CD4-positive, CD25-positive, alpha-beta regulatory T cell (primary cell): Measurements from ENCODE around the gene DDX42. TPM values are rescaled to one million over a fixed set of nuclear protein-coding genes. Genes with fewer than 3 reads are reported as not detected.

Source experiments
- ATAC-seq, 2 donors: fragments of 150-1000 bp; cut with Tn5 transposase; one replicate each; pipeline ENCODE4 v1.10.0; 2021; ENCODE audit warnings: low read depth in 2 of 2, moderate number of reproducible peaks in 2 of 2, moderate library complexity in 1 of 2
- DNase-seq, 3 donors: peaks; one replicate each; pipeline versions ENCODE4 v3.0.0 to v3.0.0-alpha.2; 2012 to 2022; ENCODE audit warnings: mixed read lengths in 1 of 3
- H3K27ac ChIP-seq: one replicate; pipeline ENCODE4 v1.7.0; 2013; ENCODE audit warnings: mild to moderate bottlenecking, low read length; ENCODE audit not compliant: insufficient read depth, poor library complexity, severe bottlenecking
- H3K27me3 ChIP-seq: one replicate; pipeline ENCODE4 v1.7.0; 2013; ENCODE audit warnings: low read length; ENCODE audit not compliant: control insufficient read depth, insufficient read depth
- H3K36me3 ChIP-seq: one replicate; pipeline ENCODE4 v1.7.0; 2013; ENCODE audit warnings: mild to moderate bottlenecking, low read length, moderate library complexity; ENCODE audit not compliant: control insufficient read depth, insufficient read depth
- H3K4me1 ChIP-seq: 2 replicates; pipeline ENCODE4 v1.7.0; 2013; ENCODE audit warnings: mild to moderate bottlenecking, low read length; ENCODE audit not compliant: insufficient read depth, control insufficient read depth, poor library complexity, severe bottlenecking
- H3K4me3 ChIP-seq: one replicate; pipeline ENCODE4 v1.7.0; 2013; ENCODE audit warnings: low read depth, mild to moderate bottlenecking, low read length, moderate library complexity
- H3K9me3 ChIP-seq, 2 experiments: 1 replicate in 1 of 2; 2 replicates in 1 of 2; pipeline ENCODE4 v1.7.0; 2013; ENCODE audit warnings: low read length in 2 of 2, mild to moderate bottlenecking in 1 of 2, moderate library complexity in 1 of 2; ENCODE audit not compliant: control insufficient read depth in 2 of 2
- H3K27ac Mint-ChIP-seq, 3 donors: one replicate each; pipeline ENCODE4 v1.8.0; 2020 to 2022; ENCODE audit warnings: mild to moderate bottlenecking in 3 of 3, mixed read lengths in 3 of 3, moderate library complexity in 2 of 3
- H3K27me3 Mint-ChIP-seq: one replicate; pipeline ENCODE4 v1.8.0; 2022; ENCODE audit warnings: mild to moderate bottlenecking, mixed read lengths
- H3K36me3 Mint-ChIP-seq: one replicate; pipeline ENCODE4 v1.8.0; 2020; ENCODE audit warnings: mixed read lengths
- H3K4me1 Mint-ChIP-seq, 4 donors: one replicate each; pipeline ENCODE4 v1.8.0; 2020 to 2022; ENCODE audit warnings: mixed read lengths in 4 of 4, mild to moderate bottlenecking in 1 of 4
- H3K4me3 Mint-ChIP-seq, 4 donors: one replicate each; pipeline ENCODE4 v1.8.0; 2020 to 2022; ENCODE audit warnings: mild to moderate bottlenecking in 4 of 4, mixed read lengths in 4 of 4, moderate library complexity in 3 of 4
- H3K9me3 Mint-ChIP-seq, 7 donors: one replicate each; pipeline ENCODE4 v1.8.0; 2020 to 2022; ENCODE audit warnings: mixed read lengths in 7 of 7, mild to moderate bottlenecking in 3 of 7, moderate library complexity in 2 of 7
- polyA plus RNA-seq, 4 donors: library from polyadenylated mRNA; unstranded; fragments of 300-500 nt; fragmentation: Illumina TruSeq; gene quantifications; one replicate each; pipeline ENCODE4 v1.2.3, GENCODE V29; 2021
- total RNA-seq: library from RNA; stranded (reverse); gene quantifications from one replicate; pipeline ENCODE4 v1.2.3, GENCODE V29; 2022

DDX42 gene
- total and polyA plus RNA-seq, 5 donors from 2014 or later = 8.2 to 94.3 (median 14.6) TPM

- Histone ChIP-seq H3K4me1 (peaks cover 17% of the 10 kb centered on the region), H3K27ac (no peak overlapping the region), H3K27me3 (no peaks in the 10 kb centered on the region), H3K4me3 (no peak overlapping the region), H3K9me3 (no peaks in the 10 kb centered on the region), H3K36me3 (peaks cover 44% of the 10 kb centered on the region)
- Mint-ChIP-seq H3K9me3 (no peaks in the 10 kb centered on the region), H3K4me3 (peak overlapping the region in 2 of 4 donors; percentile 23 to 32), H3K36me3 (peaks cover 20% of the 10 kb centered on the region), H3K27me3 (no peaks in the 10 kb centered on the region), H3K4me1 (peaks cover 22 to 61% (median 35%) of the 10 kb centered on the region in 4 donors), H3K27ac (peak overlapping the region; percentile 33 to 66 (median 59))
- DNase-seq (no peak), ATAC-seq (no peak)
Observed at GRCh38 chr17:63766754-63767153, 7.2 kb upstream of the DDX42 start.

- Histone ChIP-seq H3K9me3 (no peaks in the 10 kb centered on the region), H3K36me3 (peaks cover 27% of the 10 kb centered on the region), H3K4me3 (no peak overlapping the region), H3K27ac (no peak overlapping the region), H3K27me3 (no peaks in the 10 kb centered on the region), H3K4me1 (peaks cover 29% of the 10 kb centered on the region)
- Mint-ChIP-seq H3K36me3 (peaks cover 14% of the 10 kb centered on the region), H3K27me3 (no peaks in the 10 kb centered on the region), H3K27ac (peak overlapping the region in 1 of 3 donors; percentile 62), H3K4me1 (peaks cover 28 to 72% (median 39%) of the 10 kb centered on the region in 4 donors), H3K4me3 (no peak overlapping the region), H3K9me3 (no peaks in the 10 kb centered on the region)
- DNase-seq = no peak
- ATAC-seq = no peak
Observed at GRCh38 chr17:63768433-63768832, 5.5 kb upstream of the DDX42 start.

GRCh38 chr17:63772801-63773271 lies 1.1 kb upstream of the DDX42 start:
- H3K4me1 Mint-ChIP-seq = peaks cover 25 to 77% (median 42%) of the 10 kb centered on the region in 4 donors

GRCh38 chr17:63773272-63774140 lies 464 bp upstream of the DDX42 start, which contains the start of gene CCDC47:
TSS of gene CCDC47 (minus strand) at chr17:63773597. CDS start at chr17:63766175, 7,422 bp downstream.
- Histone ChIP-seq H3K36me3 (peaks cover 11% of the 10 kb centered on the region), H3K4me3 (peak within 1 kb of the TSS; percentile 97), H3K4me1 (peaks cover 66% of the 10 kb centered on the region), H3K27me3 (no peaks in the 10 kb centered on the region), H3K27ac (peak within 1 kb of the TSS; percentile 99), H3K9me3 (no peaks in the 10 kb centered on the region)
- H3K9me3 Mint-ChIP-seq = no peaks in the 10 kb centered on the region
- H3K27me3 Mint-ChIP-seq = no peaks in the 10 kb centered on the region
- ATAC-seq (peak; percentile 89), DNase-seq (peak; percentile 98 to 99 (median 98))
- H3K27ac Mint-ChIP-seq = peak within 1 kb of the TSS; percentile 98 to 99 (median 99)
- peak within 1 kb of the TSS; percentile 96 to 97 (median 97) for H3K4me3 Mint-ChIP-seq
- peaks cover 22 to 79% (median 43%) of the 10 kb centered on the region in 4 donors for H3K4me1 Mint-ChIP-seq
- peaks cover 7% of the 10 kb centered on the region for H3K36me3 Mint-ChIP-seq

More at GRCh38 chr17:63772801-63773271, 1.1 kb upstream of the DDX42 start:
- Histone ChIP-seq H3K36me3 (peaks cover 11% of the 10 kb centered on the region), H3K27me3 (no peaks in the 10 kb centered on the region), H3K27ac (peak overlapping the region; percentile 99), H3K4me3 (peak overlapping the region; percentile 95), H3K9me3 (no peaks in the 10 kb centered on the region), H3K4me1 (peaks cover 60% of the 10 kb centered on the region)
- Mint-ChIP-seq H3K36me3 (peaks cover 4% of the 10 kb centered on the region), H3K9me3 (no peaks in the 10 kb centered on the region), H3K27me3 (no peaks in the 10 kb centered on the region), H3K4me3 (peak overlapping the region; percentile 96 to 97 (median 97)), H3K27ac (peak overlapping the region; percentile 98 to 99 (median 99))
- peak in 2 of 3 donors; percentile 6 to 18 for DNase-seq
- ATAC-seq = no peak

GRCh38 chr17:63774969-63775265 lies 947 bp downstream of the DDX42 start:
- Histone ChIP-seq H3K4me1 (peaks cover 74% of the 10 kb centered on the region), H3K9me3 (no peaks in the 10 kb centered on the region), H3K36me3 (peaks cover 15% of the 10 kb centered on the region), H3K27ac (peak overlapping the region; percentile 99), H3K4me3 (peak overlapping the region; percentile 97), H3K27me3 (no peaks in the 10 kb centered on the region)
- peaks cover 12% of the 10 kb centered on the region for H3K36me3 Mint-ChIP-seq
- H3K9me3 Mint-ChIP-seq = no peaks in the 10 kb centered on the region
- peak overlapping the region; percentile 96 to 97 (median 97) for H3K4me3 Mint-ChIP-seq
- ATAC-seq = no peak
- H3K27ac Mint-ChIP-seq = peak overlapping the region; percentile 18 to 99 (median 98)
- peak in 2 of 3 donors; percentile 9 to 48 for DNase-seq
- peaks cover 22 to 81% (median 51%) of the 10 kb centered on the region in 4 donors for H3K4me1 Mint-ChIP-seq
- no peaks in the 10 kb centered on the region for H3K27me3 Mint-ChIP-seq

- H3K9me3 Mint-ChIP-seq = no peaks in the 10 kb centered on the region
- no peak for ATAC-seq
- H3K9me3 ChIP-seq = no peaks in the 10 kb centered on the region
- H3K36me3 Mint-ChIP-seq = peaks cover 12% of the 10 kb centered on the region
- peak overlapping the region; percentile 96 to 97 (median 97) for H3K4me3 Mint-ChIP-seq
- peaks cover 70% of the 10 kb centered on the region for H3K4me1 ChIP-seq
- no peak for DNase-seq
- no peaks in the 10 kb centered on the region for H3K27me3 ChIP-seq
- H3K4me1 Mint-ChIP-seq = peaks cover 26 to 82% (median 51%) of the 10 kb centered on the region in 4 donors
- peaks cover 17% of the 10 kb centered on the region for H3K36me3 ChIP-seq
- peak overlapping the region; percentile 97 for H3K4me3 ChIP-seq
- peak overlapping the region; percentile 99 for H3K27ac ChIP-seq
- H3K27me3 Mint-ChIP-seq = no peaks in the 10 kb centered on the region
- H3K27ac Mint-ChIP-seq = peak overlapping the region; percentile 72 to 98 (median 88)
Observed at GRCh38 chr17:63775420-63775819, 1.4 kb downstream of the DDX42 start.

GRCh38 chr17:63780507-63780906 lies 6.5 kb downstream of the DDX42 start:
- Mint-ChIP-seq H3K4me3 (peak overlapping the region in 1 of 4 donors; percentile 22), H3K27ac (peak overlapping the region in 2 of 3 donors; percentile 33 to 78), H3K4me1 (peaks cover 23 to 91% (median 63%) of the 10 kb centered on the region in 4 donors), H3K36me3 (peaks cover 20% of the 10 kb centered on the region), H3K9me3 (no peaks in the 10 kb centered on the region), H3K27me3 (no peaks in the 10 kb centered on the region)
- H3K36me3 ChIP-seq = peaks cover 32% of the 10 kb centered on the region
- no peak for DNase-seq
- no peak overlapping the region for H3K4me3 ChIP-seq
- ATAC-seq = no peak
- H3K27ac ChIP-seq = no peak overlapping the region
- peaks cover 34% of the 10 kb centered on the region for H3K4me1 ChIP-seq
- no peaks in the 10 kb centered on the region for H3K27me3 ChIP-seq
- no peaks in the 10 kb centered on the region for H3K9me3 ChIP-seq
